Panc1 (cell line): ENCODE measurements around the gene ZSWIM7. TPM values are rescaled to one million over a fixed set of nuclear protein-coding genes. Genes with fewer than 3 reads are reported as not detected.
"Not testable (repeated sequence)": the region's sequence is repeated elsewhere in the genome, so short reads cannot be mapped to it uniquely, and the experiment has no call there.

Experiments used
- ATAC-seq: fragments of 200-7000 bp; cut with Tn5 transposase; 2 replicates; pipeline ENCODE4 v1.9.1; 2020; ENCODE audit warnings: mild to moderate bottlenecking, moderate library complexity
- BruUV-seq: library from RNA; stranded (reverse); fragments of 400-500 nt; replicated peaks from 2 replicates; lab custom pipeline; 2021; lab: Mats Ljungman, UMichigan
- CTCF ChIA-PET: fragments of 300-600 bp; sonication (Branson Sonifier 250); formaldehyde crosslinking; loops from one replicate; lab custom pipeline; 2022; ENCODE audit warnings: antibody characterized with exemption; lab: Charles Lee
- POLR2A ChIA-PET: fragments of 300-600 bp; sonication (Branson Sonifier 250); formaldehyde crosslinking; loops from one replicate; lab custom pipeline; 2022; ENCODE audit warnings: antibody characterized with exemption; lab: Charles Lee
- DNase-seq: peaks from one replicate; pipeline ENCODE4 v3.0.0-alpha.2; 2010; ENCODE audit warnings: low read depth, low spot score
- H3K27ac ChIP-seq: 2 replicates; pipeline ENCODE4 v1.5.1; 2011; ENCODE audit warnings: mild to moderate bottlenecking, low read length, inconsistent platforms
- H3K27me3 ChIP-seq: fragments of 200-500 bp; sonication (Bioruptor generic); 2 replicates; pipeline ENCODE4 v1.6.0; 2014; ENCODE audit warnings: low read length, inconsistent platforms; ENCODE audit not compliant: control insufficient read depth, insufficient read depth
- H3K36me3 ChIP-seq: fragments of 200-500 bp; sonication (Bioruptor generic); 2 replicates; pipeline ENCODE4 v1.5.1; 2014; ENCODE audit warnings: inconsistent platforms, mild to moderate bottlenecking, low read length, moderate library complexity; ENCODE audit not compliant: control insufficient read depth, insufficient read depth
- H3K4me1 ChIP-seq: 2 replicates; pipeline ENCODE4 v1.5.1; 2011; ENCODE audit warnings: inconsistent platforms, mild to moderate bottlenecking, low read length, moderate library complexity; ENCODE audit not compliant: control insufficient read depth, insufficient read depth
- H3K4me3 ChIP-seq, 2 experiments: 2 replicates each; pipeline ENCODE4 v1.5.1; 2011 to 2012; ENCODE audit warnings: low read depth in 2 of 2, low read length in 2 of 2, mild to moderate bottlenecking in 2 of 2, inconsistent platforms in 1 of 2, moderate library complexity in 1 of 2
- H3K9me3 ChIP-seq: fragments of 200-500 bp; sonication (Bioruptor generic); 2 replicates; pipeline ENCODE4 v1.5.1; 2014; ENCODE audit warnings: low read depth, mild to moderate bottlenecking, inconsistent platforms, low read length, moderate library complexity; ENCODE audit not compliant: control insufficient read depth, insufficient read depth
- POLR2AphosphoS5 ChIP-seq: IDR thresholded peaks from 2 replicates; pipeline ENCODE4 v1.6.1; 2012; ENCODE audit warnings: mild to moderate bottlenecking, low read depth, low read length, moderate library complexity
- SIN3A ChIP-seq: IDR thresholded peaks from 2 replicates; pipeline ENCODE4 v1.6.1; 2012; ENCODE audit warnings: low read depth, mild to moderate bottlenecking, low read length, moderate library complexity, borderline replicate concordance; ENCODE audit not compliant: insufficient read depth
- TCF7L2 ChIP-seq: IDR thresholded peaks from 2 replicates; pipeline ENCODE4 v1.6.1; 2011; ENCODE audit warnings: mild to moderate bottlenecking, low read depth, low read length, inconsistent platforms
- in situ Hi-C: cut with HindIII; loops from 2 replicates; pipeline ENCODE4 v1.10.0; 2016; ENCODE audit warnings: low sequenced_read_pairs, low pct_unique_long_range_greater_than_20kb
- intact Hi-C: fragments of 100-400 bp; cut with micrococcal nuclease; formaldehyde crosslinking; loops from one replicate; pipeline ENCODE4 v1.10.0; 2022; ENCODE audit not compliant: unreplicated experiment
- total RNA-seq: library from RNA; stranded (reverse); gene quantifications from one replicate; pipeline ENCODE4 v1.2.1, GENCODE V29; 2021; ENCODE audit not compliant: unreplicated experiment
- TF ChIP-seq, protein P1 (sequence below), 2 experiments: IDR thresholded peaks; 2 replicates each; pipeline ENCODE4 v1.6.1; 2011 to 2012; ENCODE audit warnings: low read depth in 2 of 2, control low read depth in 1 of 2, low read length in 1 of 2, mild to moderate bottlenecking in 1 of 2, moderate library complexity in 1 of 2; ENCODE audit not compliant: insufficient read depth in 1 of 2
- TF ChIP-seq, protein P2 (sequence below): fragments of 450-650 bp; IDR thresholded peaks from 2 replicates; pipeline ENCODE4 v1.5.1; 2017; ENCODE audit warnings: mild to moderate bottlenecking

ZSWIM7 gene
- total RNA-seq, 1 experiment from 2014 or later, result 17.5 TPM

DNA sequence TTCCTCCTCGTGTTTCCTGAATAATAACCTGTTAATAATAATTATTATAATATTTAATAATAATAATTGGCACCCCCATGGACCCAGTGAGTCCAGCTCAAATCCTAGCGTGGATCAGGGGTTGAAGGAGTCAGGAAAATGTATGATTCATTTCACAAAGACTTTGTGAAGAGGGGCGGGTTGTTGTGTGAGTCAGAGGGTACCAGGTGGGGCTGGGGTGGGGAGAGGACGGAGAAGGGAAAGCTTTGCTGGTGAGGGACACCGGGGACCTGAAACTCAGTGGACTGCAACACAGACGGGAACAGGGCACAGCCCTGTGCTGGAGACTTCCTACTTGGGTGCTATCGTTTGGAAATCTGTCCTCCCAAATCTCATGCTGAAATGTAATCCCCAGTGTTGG, 57.7 kb downstream of the ZSWIM7 start:
- Histone ChIP-seq H3K27ac (no peak overlapping the region), H3K9me3 (no peaks in the 10 kb centered on the region), H3K36me3 (no peaks in the 10 kb centered on the region; the same call in 1 of the 2 replicates), H3K27me3 (no peaks in the 10 kb centered on the region), H3K4me1 (no peaks in the 10 kb centered on the region), H3K4me3 (no peak overlapping the region)
- CTCF ChIA-PET, result no interaction called here
- BruUV-seq, result no TSS peak
- ATAC-seq (no peak), DNase-seq (no peak)
- intact Hi-C loops, result loop anchor here (10.0 kb wide), 1 partner anchor 117 kb away; no protein-coding TSS in a partner anchor
- TF ChIP-seq, protein P1, sequence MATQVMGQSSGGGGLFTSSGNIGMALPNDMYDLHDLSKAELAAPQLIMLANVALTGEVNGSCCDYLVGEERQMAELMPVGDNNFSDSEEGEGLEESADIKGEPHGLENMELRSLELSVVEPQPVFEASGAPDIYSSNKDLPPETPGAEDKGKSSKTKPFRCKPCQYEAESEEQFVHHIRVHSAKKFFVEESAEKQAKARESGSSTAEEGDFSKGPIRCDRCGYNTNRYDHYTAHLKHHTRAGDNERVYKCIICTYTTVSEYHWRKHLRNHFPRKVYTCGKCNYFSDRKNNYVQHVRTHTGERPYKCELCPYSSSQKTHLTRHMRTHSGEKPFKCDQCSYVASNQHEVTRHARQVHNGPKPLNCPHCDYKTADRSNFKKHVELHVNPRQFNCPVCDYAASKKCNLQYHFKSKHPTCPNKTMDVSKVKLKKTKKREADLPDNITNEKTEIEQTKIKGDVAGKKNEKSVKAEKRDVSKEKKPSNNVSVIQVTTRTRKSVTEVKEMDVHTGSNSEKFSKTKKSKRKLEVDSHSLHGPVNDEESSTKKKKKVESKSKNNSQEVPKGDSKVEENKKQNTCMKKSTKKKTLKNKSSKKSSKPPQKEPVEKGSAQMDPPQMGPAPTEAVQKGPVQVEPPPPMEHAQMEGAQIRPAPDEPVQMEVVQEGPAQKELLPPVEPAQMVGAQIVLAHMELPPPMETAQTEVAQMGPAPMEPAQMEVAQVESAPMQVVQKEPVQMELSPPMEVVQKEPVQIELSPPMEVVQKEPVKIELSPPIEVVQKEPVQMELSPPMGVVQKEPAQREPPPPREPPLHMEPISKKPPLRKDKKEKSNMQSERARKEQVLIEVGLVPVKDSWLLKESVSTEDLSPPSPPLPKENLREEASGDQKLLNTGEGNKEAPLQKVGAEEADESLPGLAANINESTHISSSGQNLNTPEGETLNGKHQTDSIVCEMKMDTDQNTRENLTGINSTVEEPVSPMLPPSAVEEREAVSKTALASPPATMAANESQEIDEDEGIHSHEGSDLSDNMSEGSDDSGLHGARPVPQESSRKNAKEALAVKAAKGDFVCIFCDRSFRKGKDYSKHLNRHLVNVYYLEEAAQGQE (IDR thresholded peaks at IDR 0.05; ENCODE audit: insufficient read depth in 1 of 2, low read depth in 2 of 2, low read length in 1 of 2), result no peak
- no peak for TF ChIP-seq POLR2AphosphoS5
- TF ChIP-seq, protein P2, sequence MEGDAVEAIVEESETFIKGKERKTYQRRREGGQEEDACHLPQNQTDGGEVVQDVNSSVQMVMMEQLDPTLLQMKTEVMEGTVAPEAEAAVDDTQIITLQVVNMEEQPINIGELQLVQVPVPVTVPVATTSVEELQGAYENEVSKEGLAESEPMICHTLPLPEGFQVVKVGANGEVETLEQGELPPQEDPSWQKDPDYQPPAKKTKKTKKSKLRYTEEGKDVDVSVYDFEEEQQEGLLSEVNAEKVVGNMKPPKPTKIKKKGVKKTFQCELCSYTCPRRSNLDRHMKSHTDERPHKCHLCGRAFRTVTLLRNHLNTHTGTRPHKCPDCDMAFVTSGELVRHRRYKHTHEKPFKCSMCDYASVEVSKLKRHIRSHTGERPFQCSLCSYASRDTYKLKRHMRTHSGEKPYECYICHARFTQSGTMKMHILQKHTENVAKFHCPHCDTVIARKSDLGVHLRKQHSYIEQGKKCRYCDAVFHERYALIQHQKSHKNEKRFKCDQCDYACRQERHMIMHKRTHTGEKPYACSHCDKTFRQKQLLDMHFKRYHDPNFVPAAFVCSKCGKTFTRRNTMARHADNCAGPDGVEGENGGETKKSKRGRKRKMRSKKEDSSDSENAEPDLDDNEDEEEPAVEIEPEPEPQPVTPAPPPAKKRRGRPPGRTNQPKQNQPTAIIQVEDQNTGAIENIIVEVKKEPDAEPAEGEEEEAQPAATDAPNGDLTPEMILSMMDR, result no peak
- TF ChIP-seq SIN3A, result no peak
- in situ Hi-C loops, result no loop called here
- POLR2A ChIA-PET, result no interaction called here

DNA sequence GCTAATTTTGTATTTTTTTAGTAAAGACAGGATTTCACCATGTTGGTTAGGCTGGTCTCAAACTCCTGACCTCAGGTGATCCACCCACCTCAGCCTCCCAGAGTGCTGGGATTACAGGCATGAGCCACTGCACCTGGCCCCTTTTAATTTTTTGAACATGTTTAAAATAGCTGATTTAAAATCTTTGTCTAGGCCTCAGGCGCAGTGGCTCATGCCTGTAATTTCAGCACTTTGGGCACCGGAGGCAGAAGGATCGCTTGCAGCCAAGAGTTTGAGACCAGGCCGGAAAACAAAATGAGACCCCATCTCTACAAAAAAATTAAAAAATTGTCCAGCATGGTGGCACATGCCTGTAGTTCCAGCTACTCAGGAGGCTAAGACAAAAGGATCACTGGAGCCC, 63.0 kb downstream of the ZSWIM7 start:
- BruUV-seq, H3K9me3 ChIP-seq, H3K27ac ChIP-seq, CTCF ChIA-PET, DNase-seq, intact Hi-C loops, POLR2A ChIA-PET, H3K36me3 ChIP-seq, in situ Hi-C loops, H3K4me1 ChIP-seq, H3K27me3 ChIP-seq, H3K4me3 ChIP-seq, ATAC-seq: not testable (repeated sequence)

DNA sequence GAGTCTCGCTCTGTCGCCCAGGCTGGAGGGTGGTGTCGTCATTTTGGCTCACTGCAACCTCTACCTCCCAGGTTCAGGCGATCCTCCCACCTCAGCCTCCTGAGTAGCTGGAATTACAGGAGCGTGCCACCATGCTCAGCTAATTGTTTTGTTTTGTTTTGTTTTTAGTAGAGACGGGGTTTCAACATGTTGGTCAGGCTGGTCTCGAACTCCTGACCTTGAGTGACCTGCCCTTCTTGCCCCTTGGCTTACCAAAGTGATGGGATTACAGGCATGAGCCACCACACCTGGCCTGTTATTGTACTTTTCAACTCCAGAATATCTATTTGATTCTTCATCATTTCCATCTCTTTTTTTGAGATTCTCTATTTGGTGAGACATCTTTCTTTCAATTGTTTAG, 63.6 kb downstream of the ZSWIM7 start:
- Histone ChIP-seq H3K9me3 (no peaks in the 10 kb centered on the region), H3K4me1 (no peaks in the 10 kb centered on the region), H3K36me3 (no peaks in the 10 kb centered on the region), H3K4me3 (no peak overlapping the region), H3K27ac (no peak overlapping the region), H3K27me3 (no peaks in the 10 kb centered on the region)
- ChIA-PET POLR2A (no interaction called here), CTCF (no interaction called here)
- no TSS peak for BruUV-seq
- no peak for DNase-seq
- no peak for ATAC-seq
- in situ Hi-C loops (no loop called here), intact Hi-C loops (no loop called here)
- TF ChIP-seq, protein P2, result no peak
- TF ChIP-seq TCF7L2 (no peak), SIN3A (no peak), POLR2AphosphoS5 (no peak)
- TF ChIP-seq, protein P1 (IDR thresholded peaks at IDR 0.05; ENCODE audit: insufficient read depth in 1 of 2, low read depth in 2 of 2, low read length in 1 of 2), result no peak
